ENCODE measurements around the gene MRPS33. TPM values are rescaled to one million over a fixed set of nuclear protein-coding genes. Genes with fewer than 3 reads are reported as not detected.

The MRPS33 gene
- total and polyA plus RNA-seq, 2 of the 13 experiments (the other 11 are each of a cell fraction or from before 2014, with no cell fraction given): 50.9 to 91.0 TPM

DNA sequence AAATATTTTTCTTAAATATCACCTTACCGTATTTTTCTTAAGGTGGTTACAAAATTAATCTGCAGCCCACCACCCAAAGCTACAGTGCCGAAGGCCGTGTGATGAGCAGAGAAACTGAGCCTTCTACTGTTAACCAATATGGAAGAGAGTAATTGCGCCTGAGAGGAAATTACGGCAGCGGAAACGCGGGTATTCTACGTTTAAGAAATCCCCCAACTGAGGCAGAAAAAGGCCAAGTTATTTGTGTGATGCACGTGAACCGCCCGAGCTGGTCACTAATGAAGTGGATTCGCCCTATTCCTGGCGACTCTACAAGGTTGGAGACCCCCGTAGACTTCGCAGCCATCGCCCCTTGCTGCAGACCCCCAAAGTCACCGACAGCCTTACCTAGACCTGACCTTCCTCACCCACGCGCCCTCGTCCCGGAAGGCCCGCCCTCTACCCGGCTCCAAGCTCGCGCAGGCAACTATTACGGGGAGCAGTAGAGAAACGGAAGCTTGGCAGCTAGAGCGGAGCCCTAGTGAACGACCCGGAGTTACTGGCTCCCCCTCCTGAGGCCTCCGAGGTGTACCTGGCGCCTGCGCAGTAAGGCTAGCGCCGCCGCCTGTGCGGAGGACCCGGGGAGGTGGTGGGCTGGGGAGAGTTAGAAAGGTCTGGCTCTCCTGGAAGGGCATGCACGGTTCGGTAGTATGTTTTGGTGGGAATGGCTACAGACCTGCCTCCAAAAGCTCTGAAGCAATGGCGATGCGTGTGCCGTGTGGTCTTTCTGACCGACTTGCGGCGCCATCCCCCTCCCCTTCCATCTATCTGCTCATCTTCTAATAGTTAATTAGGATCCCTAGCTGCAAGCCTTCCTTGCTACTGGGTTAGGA lies at the start of gene MRPS33 (continued):
- TF ChIP-seq, protein P1, sequence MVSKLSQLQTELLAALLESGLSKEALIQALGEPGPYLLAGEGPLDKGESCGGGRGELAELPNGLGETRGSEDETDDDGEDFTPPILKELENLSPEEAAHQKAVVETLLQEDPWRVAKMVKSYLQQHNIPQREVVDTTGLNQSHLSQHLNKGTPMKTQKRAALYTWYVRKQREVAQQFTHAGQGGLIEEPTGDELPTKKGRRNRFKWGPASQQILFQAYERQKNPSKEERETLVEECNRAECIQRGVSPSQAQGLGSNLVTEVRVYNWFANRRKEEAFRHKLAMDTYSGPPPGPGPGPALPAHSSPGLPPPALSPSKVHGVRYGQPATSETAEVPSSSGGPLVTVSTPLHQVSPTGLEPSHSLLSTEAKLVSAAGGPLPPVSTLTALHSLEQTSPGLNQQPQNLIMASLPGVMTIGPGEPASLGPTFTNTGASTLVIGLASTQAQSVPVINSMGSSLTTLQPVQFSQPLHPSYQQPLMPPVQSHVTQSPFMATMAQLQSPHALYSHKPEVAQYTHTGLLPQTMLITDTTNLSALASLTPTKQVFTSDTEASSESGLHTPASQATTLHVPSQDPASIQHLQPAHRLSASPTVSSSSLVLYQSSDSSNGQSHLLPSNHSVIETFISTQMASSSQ (IDR thresholded peaks at IDR 0.05; ENCODE audit: low read depth): peak; percentile 27; the same call in 1 of the 2 replicates
- TF ChIP-seq, protein P1 (CRISPR knock-in tag; IDR thresholded peaks at IDR 0.05; ENCODE audit: borderline replicate concordance): no peak; the same call in 1 of the 2 replicates
- no peak for TF ChIP-seq CBX1 (IDR thresholded peaks at IDR 0.05; ENCODE audit: low read depth)
- TF ChIP-seq ZFP36 (IDR thresholded peaks at IDR 0.05; ENCODE audit: borderline replicate concordance, low read depth, low read length, partially characterized antibody): peak; percentile 12
- TF ChIP-seq ZNF772 (CRISPR knock-in tag; IDR thresholded peaks at IDR 0.05): peak; percentile 73
- TF ChIP-seq ZBTB7A (CRISPR knock-in tag; IDR thresholded peaks at IDR 0.05): peak; percentile 68; the same call in 1 of the 2 replicates
- TF ChIP-seq TAF15 (IDR thresholded peaks at IDR 0.05; ENCODE audit: low read depth, low read length, poor library complexity, severe bottlenecking): no peak
- no peak for TF ChIP-seq ZNF530 (CRISPR knock-in tag; IDR thresholded peaks at IDR 0.05; ENCODE audit: low read depth)
- no peak for TF ChIP-seq ZNF160 (CRISPR knock-in tag; IDR thresholded peaks at IDR 0.05)
- no peak for TF ChIP-seq ZNF17 (CRISPR knock-in tag; IDR thresholded peaks at IDR 0.05)
- peak; percentile 84; the same call in 1 of the 2 replicates for TF ChIP-seq NFKB2 (CRISPR knock-in tag; IDR thresholded peaks at IDR 0.05; ENCODE audit: borderline replicate concordance)
- TF ChIP-seq ATAD3A (CRISPR knock-in tag; IDR thresholded peaks at IDR 0.05): no peak
- TF ChIP-seq, protein P2, sequence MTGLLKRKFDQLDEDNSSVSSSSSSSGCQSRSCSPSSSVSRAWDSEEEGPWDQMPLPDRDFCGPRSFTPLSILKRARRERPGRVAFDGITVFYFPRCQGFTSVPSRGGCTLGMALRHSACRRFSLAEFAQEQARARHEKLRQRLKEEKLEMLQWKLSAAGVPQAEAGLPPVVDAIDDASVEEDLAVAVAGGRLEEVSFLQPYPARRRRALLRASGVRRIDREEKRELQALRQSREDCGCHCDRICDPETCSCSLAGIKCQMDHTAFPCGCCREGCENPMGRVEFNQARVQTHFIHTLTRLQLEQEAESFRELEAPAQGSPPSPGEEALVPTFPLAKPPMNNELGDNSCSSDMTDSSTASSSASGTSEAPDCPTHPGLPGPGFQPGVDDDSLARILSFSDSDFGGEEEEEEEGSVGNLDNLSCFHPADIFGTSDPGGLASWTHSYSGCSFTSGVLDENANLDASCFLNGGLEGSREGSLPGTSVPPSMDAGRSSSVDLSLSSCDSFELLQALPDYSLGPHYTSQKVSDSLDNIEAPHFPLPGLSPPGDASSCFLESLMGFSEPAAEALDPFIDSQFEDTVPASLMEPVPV (CRISPR knock-in tag; IDR thresholded peaks at IDR 0.05): peak; percentile 94; the same call in 1 of the 2 replicates
- TF ChIP-seq, protein P3, sequence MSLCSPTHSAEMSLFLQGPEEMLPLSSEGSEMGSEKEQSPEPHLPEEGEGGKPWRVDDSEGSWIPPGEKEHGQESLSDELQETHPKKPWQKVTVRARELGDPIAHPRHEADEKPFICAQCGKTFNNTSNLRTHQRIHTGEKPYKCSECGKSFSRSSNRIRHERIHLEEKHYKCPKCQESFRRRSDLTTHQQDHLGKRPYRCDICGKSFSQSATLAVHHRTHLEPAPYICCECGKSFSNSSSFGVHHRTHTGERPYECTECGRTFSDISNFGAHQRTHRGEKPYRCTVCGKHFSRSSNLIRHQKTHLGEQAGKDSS (CRISPR knock-in tag; IDR thresholded peaks at IDR 0.05; ENCODE audit: borderline replicate concordance, low read depth): 0 out of 2 replicates have a peak, but pooled peaks have one; percentile 45
- TF ChIP-seq, protein P4, sequence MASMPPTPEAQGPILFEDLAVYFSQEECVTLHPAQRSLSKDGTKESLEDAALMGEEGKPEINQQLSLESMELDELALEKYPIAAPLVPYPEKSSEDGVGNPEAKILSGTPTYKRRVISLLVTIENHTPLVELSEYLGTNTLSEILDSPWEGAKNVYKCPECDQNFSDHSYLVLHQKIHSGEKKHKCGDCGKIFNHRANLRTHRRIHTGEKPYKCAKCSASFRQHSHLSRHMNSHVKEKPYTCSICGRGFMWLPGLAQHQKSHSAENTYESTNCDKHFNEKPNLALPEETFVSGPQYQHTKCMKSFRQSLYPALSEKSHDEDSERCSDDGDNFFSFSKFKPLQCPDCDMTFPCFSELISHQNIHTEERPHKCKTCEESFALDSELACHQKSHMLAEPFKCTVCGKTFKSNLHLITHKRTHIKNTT (CRISPR knock-in tag; IDR thresholded peaks at IDR 0.05): no peak
- TF ChIP-seq FOXP1 (IDR thresholded peaks at IDR 0.05): no peak
- TF ChIP-seq FOXP1 (CRISPR knock-in tag; IDR thresholded peaks at IDR 0.05): no peak
- TF ChIP-seq, protein P5, sequence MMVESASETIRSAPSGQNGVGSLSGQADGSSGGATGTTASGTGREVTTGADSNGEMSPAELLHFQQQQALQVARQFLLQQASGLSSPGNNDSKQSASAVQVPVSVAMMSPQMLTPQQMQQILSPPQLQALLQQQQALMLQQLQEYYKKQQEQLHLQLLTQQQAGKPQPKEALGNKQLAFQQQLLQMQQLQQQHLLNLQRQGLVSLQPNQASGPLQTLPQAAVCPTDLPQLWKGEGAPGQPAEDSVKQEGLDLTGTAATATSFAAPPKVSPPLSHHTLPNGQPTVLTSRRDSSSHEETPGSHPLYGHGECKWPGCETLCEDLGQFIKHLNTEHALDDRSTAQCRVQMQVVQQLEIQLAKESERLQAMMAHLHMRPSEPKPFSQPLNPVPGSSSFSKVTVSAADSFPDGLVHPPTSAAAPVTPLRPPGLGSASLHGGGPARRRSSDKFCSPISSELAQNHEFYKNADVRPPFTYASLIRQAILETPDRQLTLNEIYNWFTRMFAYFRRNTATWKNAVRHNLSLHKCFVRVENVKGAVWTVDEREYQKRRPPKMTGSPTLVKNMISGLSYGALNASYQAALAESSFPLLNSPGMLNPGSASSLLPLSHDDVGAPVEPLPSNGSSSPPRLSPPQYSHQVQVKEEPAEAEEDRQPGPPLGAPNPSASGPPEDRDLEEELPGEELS (CRISPR knock-in tag; IDR thresholded peaks at IDR 0.05): no peak; the same call in 1 of the 2 replicates
- TF ChIP-seq MED1 (CRISPR knock-in tag; IDR thresholded peaks at IDR 0.05): peak; percentile 80

Data from HepG2 (cell line).